ENCODE measurements around the gene HSPA5.

HSPA5 gene

DNA sequence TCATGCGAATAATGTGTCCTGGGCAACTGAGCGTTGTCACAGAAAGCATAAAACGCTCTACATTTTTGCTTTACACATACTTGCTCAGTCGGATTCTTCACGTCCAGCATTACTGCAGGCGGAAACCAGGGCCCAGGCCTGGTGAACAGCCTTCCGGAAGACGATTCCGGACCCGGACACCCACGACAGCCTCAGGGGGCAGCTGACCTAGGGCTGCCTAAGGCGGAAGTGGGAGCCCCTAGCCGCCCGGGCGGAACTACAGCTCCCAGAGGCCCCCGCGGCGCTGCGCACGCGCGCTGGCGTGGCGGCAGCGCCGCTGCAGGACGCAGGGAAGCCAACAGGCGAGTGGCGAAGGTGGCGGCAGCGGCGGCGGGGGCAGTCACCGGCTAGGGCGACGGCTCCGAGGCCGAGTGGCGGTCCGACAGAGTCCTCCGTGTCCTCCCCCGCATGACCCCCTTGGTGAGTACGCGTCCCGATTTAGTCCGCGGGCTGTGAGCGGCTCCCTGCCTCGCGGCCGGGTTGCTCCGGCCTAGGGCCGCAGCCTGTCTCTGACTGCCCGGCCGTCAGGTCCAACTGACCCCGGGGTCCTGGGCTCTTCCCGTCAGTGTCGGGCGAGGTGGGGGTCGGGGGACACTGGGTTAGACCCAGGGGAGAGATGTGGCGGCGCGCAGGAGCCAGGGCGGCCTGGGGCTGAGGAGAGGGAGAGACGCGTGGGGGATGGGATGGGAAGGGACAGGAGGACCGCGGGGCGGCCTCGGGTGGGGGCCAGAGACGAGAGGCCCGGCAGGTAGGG is 20.6 kb upstream of the HSPA5 start, which contains the start of gene GAPVD1:
Gene GAPVD1, plus strand, starts transcription at position 326 of the 793 bp plus-strand sequence. CDS start 37,096 bp downstream, outside the sequence.
- peak within 1 kb of the TSS; percentile 99 for H3K4me3 ChIP-seq (ENCODE audit: low read depth, low read length)
- no peaks in the 10 kb centered on the region for H3K4me1 ChIP-seq (ENCODE audit: control insufficient read depth, insufficient read depth, low read length)
- ChIA-PET CTCF (interaction anchor here (0.5 to 1.3 kb wide), 5 partner anchors 85 to 831 kb away, joined by 3 to 6 read pairs (median 3); no protein-coding TSS in a partner anchor), POLR2A (interaction anchor here (0.6 to 4.8 kb wide), 5 partner anchors 12 to 206 kb away, joined by 3 to 60 read pairs (median 3); partner anchors contain the start of gene HSPA5)
- H3K36me3 ChIP-seq (ENCODE audit: control insufficient read depth in 2 of 2, insufficient read depth in 1 of 2, low read length in 2 of 2), result peaks cover 0 to 22% of the 10 kb centered on the region in 2 experiments; a peak in 2 of 3 replicates
- peak within 1 kb of the TSS; percentile 80 for H3K27ac ChIP-seq (ENCODE audit: extremely low read depth, low read depth, low read length)
- H3K9me3 ChIP-seq (ENCODE audit: control insufficient read depth, insufficient read depth, low read depth, low read length), result no peaks in the 10 kb centered on the region
- TF ChIP-seq ZNF629 (tag by site-specific recombination; IDR thresholded peaks at IDR 0.05) (0 out of 2 replicates have a peak, but pooled peaks have one; percentile 27), KLF1 (tag by site-specific recombination; IDR thresholded peaks at IDR 0.05) (no peak), ZNF664 (tag by site-specific recombination; IDR thresholded peaks at IDR 0.05) (no peak), ZNF621 (tag by site-specific recombination; IDR thresholded peaks at IDR 0.05) (no peak), ZNF169 (tag by site-specific recombination; IDR thresholded peaks at IDR 0.05) (no peak), ZNF391 (tag by site-specific recombination; IDR thresholded peaks at IDR 0.05; ENCODE audit: borderline replicate concordance, low read depth) (peak; percentile 66; the same call in 1 of the 2 replicates), ZIC2 (tag by site-specific recombination; IDR thresholded peaks at IDR 0.05) (peak; percentile 30; the same call in 1 of the 2 replicates), ZNF776 (tag by site-specific recombination; IDR thresholded peaks at IDR 0.05; ENCODE audit: borderline replicate concordance) (no peak), ZNF76 (tag by site-specific recombination; IDR thresholded peaks at IDR 0.05; ENCODE audit: borderline replicate concordance, low read depth) (peak; percentile 91), GLI2 (tag by site-specific recombination; IDR thresholded peaks at IDR 0.05; ENCODE audit: borderline replicate concordance, low read depth) (no peak), ZNF426 (tag by site-specific recombination; IDR thresholded peaks at IDR 0.05) (no peak), SP2 (tag by site-specific recombination; IDR thresholded peaks at IDR 0.05) (peak; percentile 14; the same call in 1 of the 2 replicates), ZNF610 (tag by site-specific recombination; IDR thresholded peaks at IDR 0.05; ENCODE audit: borderline replicate concordance) (no peak), ZNF658 (tag by site-specific recombination; IDR thresholded peaks at IDR 0.05) (no peak), ZNF561 (tag by site-specific recombination; IDR thresholded peaks at IDR 0.05; ENCODE audit: borderline replicate concordance) (0 out of 2 replicates have a peak, but pooled peaks have one; percentile 31), ZFP37 (tag by site-specific recombination; IDR thresholded peaks at IDR 0.05) (0 out of 2 replicates have a peak, but pooled peaks have one; percentile 46)
- TF ChIP-seq, protein P1, sequence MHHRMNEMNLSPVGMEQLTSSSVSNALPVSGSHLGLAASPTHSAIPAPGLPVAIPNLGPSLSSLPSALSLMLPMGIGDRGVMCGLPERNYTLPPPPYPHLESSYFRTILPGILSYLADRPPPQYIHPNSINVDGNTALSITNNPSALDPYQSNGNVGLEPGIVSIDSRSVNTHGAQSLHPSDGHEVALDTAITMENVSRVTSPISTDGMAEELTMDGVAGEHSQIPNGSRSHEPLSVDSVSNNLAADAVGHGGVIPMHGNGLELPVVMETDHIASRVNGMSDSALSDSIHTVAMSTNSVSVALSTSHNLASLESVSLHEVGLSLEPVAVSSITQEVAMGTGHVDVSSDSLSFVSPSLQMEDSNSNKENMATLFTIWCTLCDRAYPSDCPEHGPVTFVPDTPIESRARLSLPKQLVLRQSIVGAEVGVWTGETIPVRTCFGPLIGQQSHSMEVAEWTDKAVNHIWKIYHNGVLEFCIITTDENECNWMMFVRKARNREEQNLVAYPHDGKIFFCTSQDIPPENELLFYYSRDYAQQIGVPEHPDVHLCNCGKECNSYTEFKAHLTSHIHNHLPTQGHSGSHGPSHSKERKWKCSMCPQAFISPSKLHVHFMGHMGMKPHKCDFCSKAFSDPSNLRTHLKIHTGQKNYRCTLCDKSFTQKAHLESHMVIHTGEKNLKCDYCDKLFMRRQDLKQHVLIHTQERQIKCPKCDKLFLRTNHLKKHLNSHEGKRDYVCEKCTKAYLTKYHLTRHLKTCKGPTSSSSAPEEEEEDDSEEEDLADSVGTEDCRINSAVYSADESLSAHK (tag by site-specific recombination; IDR thresholded peaks at IDR 0.05), result no peak
- TF ChIP-seq, protein P2, sequence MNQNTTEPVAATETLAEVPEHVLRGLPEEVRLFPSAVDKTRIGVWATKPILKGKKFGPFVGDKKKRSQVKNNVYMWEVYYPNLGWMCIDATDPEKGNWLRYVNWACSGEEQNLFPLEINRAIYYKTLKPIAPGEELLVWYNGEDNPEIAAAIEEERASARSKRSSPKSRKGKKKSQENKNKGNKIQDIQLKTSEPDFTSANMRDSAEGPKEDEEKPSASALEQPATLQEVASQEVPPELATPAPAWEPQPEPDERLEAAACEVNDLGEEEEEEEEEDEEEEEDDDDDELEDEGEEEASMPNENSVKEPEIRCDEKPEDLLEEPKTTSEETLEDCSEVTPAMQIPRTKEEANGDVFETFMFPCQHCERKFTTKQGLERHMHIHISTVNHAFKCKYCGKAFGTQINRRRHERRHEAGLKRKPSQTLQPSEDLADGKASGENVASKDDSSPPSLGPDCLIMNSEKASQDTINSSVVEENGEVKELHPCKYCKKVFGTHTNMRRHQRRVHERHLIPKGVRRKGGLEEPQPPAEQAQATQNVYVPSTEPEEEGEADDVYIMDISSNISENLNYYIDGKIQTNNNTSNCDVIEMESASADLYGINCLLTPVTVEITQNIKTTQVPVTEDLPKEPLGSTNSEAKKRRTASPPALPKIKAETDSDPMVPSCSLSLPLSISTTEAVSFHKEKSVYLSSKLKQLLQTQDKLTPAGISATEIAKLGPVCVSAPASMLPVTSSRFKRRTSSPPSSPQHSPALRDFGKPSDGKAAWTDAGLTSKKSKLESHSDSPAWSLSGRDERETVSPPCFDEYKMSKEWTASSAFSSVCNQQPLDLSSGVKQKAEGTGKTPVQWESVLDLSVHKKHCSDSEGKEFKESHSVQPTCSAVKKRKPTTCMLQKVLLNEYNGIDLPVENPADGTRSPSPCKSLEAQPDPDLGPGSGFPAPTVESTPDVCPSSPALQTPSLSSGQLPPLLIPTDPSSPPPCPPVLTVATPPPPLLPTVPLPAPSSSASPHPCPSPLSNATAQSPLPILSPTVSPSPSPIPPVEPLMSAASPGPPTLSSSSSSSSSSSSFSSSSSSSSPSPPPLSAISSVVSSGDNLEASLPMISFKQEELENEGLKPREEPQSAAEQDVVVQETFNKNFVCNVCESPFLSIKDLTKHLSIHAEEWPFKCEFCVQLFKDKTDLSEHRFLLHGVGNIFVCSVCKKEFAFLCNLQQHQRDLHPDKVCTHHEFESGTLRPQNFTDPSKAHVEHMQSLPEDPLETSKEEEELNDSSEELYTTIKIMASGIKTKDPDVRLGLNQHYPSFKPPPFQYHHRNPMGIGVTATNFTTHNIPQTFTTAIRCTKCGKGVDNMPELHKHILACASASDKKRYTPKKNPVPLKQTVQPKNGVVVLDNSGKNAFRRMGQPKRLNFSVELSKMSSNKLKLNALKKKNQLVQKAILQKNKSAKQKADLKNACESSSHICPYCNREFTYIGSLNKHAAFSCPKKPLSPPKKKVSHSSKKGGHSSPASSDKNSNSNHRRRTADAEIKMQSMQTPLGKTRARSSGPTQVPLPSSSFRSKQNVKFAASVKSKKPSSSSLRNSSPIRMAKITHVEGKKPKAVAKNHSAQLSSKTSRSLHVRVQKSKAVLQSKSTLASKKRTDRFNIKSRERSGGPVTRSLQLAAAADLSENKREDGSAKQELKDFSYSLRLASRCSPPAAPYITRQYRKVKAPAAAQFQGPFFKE (tag by site-specific recombination; IDR thresholded peaks at IDR 0.05; ENCODE audit: borderline replicate concordance), result no peak
- TF ChIP-seq, protein P3, sequence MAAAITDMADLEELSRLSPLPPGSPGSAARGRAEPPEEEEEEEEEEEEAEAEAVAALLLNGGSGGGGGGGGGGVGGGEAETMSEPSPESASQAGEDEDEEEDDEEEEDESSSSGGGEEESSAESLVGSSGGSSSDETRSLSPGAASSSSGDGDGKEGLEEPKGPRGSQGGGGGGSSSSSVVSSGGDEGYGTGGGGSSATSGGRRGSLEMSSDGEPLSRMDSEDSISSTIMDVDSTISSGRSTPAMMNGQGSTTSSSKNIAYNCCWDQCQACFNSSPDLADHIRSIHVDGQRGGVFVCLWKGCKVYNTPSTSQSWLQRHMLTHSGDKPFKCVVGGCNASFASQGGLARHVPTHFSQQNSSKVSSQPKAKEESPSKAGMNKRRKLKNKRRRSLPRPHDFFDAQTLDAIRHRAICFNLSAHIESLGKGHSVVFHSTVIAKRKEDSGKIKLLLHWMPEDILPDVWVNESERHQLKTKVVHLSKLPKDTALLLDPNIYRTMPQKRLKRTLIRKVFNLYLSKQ (tag by site-specific recombination; IDR thresholded peaks at IDR 0.05; ENCODE audit: borderline replicate concordance), result no peak
- TF ChIP-seq, protein P4, sequence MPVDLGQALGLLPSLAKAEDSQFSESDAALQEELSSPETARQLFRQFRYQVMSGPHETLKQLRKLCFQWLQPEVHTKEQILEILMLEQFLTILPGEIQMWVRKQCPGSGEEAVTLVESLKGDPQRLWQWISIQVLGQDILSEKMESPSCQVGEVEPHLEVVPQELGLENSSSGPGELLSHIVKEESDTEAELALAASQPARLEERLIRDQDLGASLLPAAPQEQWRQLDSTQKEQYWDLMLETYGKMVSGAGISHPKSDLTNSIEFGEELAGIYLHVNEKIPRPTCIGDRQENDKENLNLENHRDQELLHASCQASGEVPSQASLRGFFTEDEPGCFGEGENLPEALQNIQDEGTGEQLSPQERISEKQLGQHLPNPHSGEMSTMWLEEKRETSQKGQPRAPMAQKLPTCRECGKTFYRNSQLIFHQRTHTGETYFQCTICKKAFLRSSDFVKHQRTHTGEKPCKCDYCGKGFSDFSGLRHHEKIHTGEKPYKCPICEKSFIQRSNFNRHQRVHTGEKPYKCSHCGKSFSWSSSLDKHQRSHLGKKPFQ (tag by site-specific recombination; IDR thresholded peaks at IDR 0.05), result no peak; the same call in 1 of the 2 replicates
- TF ChIP-seq, protein P5, sequence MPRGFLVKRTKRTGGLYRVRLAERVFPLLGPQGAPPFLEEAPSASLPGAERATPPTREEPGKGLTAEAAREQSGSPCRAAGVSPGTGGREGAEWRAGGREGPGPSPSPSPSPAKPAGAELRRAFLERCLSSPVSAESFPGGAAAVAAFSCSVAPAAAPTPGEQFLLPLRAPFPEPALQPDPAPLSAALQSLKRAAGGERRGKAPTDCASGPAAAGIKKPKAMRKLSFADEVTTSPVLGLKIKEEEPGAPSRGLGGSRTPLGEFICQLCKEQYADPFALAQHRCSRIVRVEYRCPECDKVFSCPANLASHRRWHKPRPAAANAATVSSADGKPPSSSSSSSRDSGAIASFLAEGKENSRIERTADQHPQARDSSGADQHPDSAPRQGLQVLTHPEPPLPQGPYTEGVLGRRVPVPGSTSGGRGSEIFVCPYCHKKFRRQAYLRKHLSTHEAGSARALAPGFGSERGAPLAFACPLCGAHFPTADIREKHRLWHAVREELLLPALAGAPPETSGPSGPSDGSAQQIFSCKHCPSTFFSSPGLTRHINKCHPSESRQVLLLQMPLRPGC (tag by site-specific recombination; IDR thresholded peaks at IDR 0.05), result no peak; the same call in 1 of the 2 replicates
- TF ChIP-seq, protein P6, sequence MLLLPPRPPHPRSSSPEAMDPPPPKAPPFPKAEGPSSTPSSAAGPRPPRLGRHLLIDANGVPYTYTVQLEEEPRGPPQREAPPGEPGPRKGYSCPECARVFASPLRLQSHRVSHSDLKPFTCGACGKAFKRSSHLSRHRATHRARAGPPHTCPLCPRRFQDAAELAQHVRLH (tag by site-specific recombination; IDR thresholded peaks at IDR 0.05), result no peak

Measured in HEK293 (cell line).